ENCODE data around the gene ENTHD1.

- TF ChIP-seq CTBP1 (IDR thresholded peaks at IDR 0.05; ENCODE audit: borderline replicate concordance) (no peak), HDGF (IDR thresholded peaks at IDR 0.05; ENCODE audit: borderline replicate concordance) (no peak), ARNT (IDR thresholded peaks at IDR 0.05) (no peak)
Measured at GRCh38 chr22:39935116-39935515, 41.6 kb upstream of the ENTHD1 start.

Measured in HEK293T (cell line).